Measurements from ENCODE around the gene UBE2V1.
"Not testable (repeated sequence)": the region's sequence is repeated elsewhere in the genome, so short reads cannot be mapped to it uniquely, and the experiment has no call there.

Gene UBE2V1

GRCh38 chr20:50142812-50143211 lies 29.9 kb upstream of the UBE2V1 start:
- Mint-ChIP-seq H3K27me3 (no peaks in the 10 kb centered on the region), H3K4me1 (ENCODE audit: low read depth in 2 of 2) (peaks cover 45 to 50% of the 10 kb centered on the region in 2 donors), H3K4me3 (no peak overlapping the region), H3K27ac (peak overlapping the region in 1 of 2 donors; percentile 60), H3K9me3 (no peaks in the 10 kb centered on the region), H3K36me3 (ENCODE audit: insufficient read depth) (peaks cover 39% of the 10 kb centered on the region)
- ATAC-seq (replicated peaks) (no peak), DNase-seq (no peak)

- H3K4me3 Mint-ChIP-seq, result no peak overlapping the region
- no peak for DNase-seq
- H3K27ac Mint-ChIP-seq, result no peak overlapping the region
- no peaks in the 10 kb centered on the region for H3K9me3 Mint-ChIP-seq
- peaks cover 44 to 47% of the 10 kb centered on the region in 2 donors for H3K4me1 Mint-ChIP-seq (ENCODE audit: low read depth in 2 of 2)
- ATAC-seq (replicated peaks), result no peak
- H3K36me3 Mint-ChIP-seq (ENCODE audit: insufficient read depth), result peaks cover 39% of the 10 kb centered on the region
- H3K27me3 Mint-ChIP-seq, result no peaks in the 10 kb centered on the region
Observed at GRCh38 chr20:50141811-50142561, 29.0 kb upstream of the UBE2V1 start.

- DNase-seq (no peak), ATAC-seq (replicated peaks) (no peak)
- Mint-ChIP-seq H3K27me3 (no peaks in the 10 kb centered on the region), H3K4me1 (ENCODE audit: low read depth in 2 of 2) (peaks cover 36 to 39% of the 10 kb centered on the region in 2 donors), H3K4me3 (no peak overlapping the region), H3K36me3 (ENCODE audit: insufficient read depth) (peaks cover 43% of the 10 kb centered on the region), H3K27ac (peak overlapping the region in 1 of 2 donors; percentile 78), H3K9me3 (no peaks in the 10 kb centered on the region)
Observed at GRCh38 chr20:50141018-50141675, 28.2 kb upstream of the UBE2V1 start.

- H3K9me3 Mint-ChIP-seq, result no peaks in the 10 kb centered on the region
- no peaks in the 10 kb centered on the region for H3K27me3 Mint-ChIP-seq
- no peak for ATAC-seq (replicated peaks)
- H3K4me1 Mint-ChIP-seq (ENCODE audit: low read depth in 2 of 2), result peaks cover 35 to 36% of the 10 kb centered on the region in 2 donors
- H3K36me3 Mint-ChIP-seq (ENCODE audit: insufficient read depth), result peaks cover 42% of the 10 kb centered on the region
- no peak for DNase-seq
- H3K27ac Mint-ChIP-seq, result peak overlapping the region; percentile 13 to 78
- H3K4me3 Mint-ChIP-seq, result no peak overlapping the region
Observed at GRCh38 chr20:50140339-50140859, 27.4 kb upstream of the UBE2V1 start.

DNA sequence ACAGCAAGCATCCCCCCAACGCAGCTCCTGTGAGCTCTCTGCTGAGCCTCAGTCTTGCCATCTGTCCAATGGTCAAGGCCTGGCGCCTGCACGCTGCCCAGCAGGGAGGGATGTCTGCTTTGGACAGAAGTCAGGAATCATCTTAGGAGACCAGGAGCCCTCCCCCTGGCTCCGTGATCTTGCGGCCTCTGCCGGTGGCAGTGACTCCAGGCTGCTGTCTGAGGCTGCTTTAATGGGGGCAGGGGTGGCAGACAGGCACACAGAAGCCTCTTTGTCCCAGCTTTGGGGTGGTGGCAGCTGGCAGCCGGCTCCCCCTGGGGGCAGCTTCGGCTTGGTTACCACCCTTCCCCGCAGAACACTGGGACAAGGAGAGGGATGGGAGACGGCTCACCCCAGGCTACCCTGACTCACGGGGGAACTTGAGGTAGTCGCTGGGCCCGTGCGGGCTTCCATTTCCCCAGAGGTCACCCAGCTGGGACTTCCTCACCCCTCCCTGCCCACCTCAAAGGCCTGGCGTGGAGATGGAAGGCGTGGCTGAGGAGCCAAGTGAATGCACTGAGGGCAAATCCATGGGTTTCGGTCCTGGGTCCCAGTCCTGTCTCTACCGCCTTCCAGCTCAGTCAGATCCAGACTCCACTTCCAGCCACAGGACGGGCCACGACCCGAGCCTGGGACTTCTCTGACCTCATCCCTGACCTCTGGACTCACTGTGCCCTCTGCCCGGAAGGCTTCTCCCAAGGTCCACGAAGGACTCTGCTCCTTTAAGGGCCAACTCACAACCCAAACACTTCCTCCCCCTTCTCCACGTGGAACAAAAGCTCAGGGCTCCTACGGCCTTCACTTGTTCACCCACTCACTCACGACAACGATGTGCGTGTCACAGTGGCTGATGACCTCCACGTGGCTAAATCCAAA lies 25.8 kb upstream of the UBE2V1 start:
- no peak overlapping the region for H3K27ac Mint-ChIP-seq
- no peak for ATAC-seq (replicated peaks)
- no peaks in the 10 kb centered on the region for H3K9me3 Mint-ChIP-seq
- H3K36me3 Mint-ChIP-seq (ENCODE audit: insufficient read depth), result peaks cover 37% of the 10 kb centered on the region
- no peaks in the 10 kb centered on the region for H3K27me3 Mint-ChIP-seq
- H3K4me3 Mint-ChIP-seq, result no peak overlapping the region
- no peak for DNase-seq
- peaks cover 36 to 37% of the 10 kb centered on the region in 2 donors for H3K4me1 Mint-ChIP-seq (ENCODE audit: low read depth in 2 of 2)

- H3K4me3 Mint-ChIP-seq, result no peak overlapping the region
- peaks cover 31% of the 10 kb centered on the region for H3K36me3 Mint-ChIP-seq (ENCODE audit: insufficient read depth)
- no peaks in the 10 kb centered on the region for H3K9me3 Mint-ChIP-seq
- DNase-seq (no peak), ATAC-seq (replicated peaks) (no peak)
- no peaks in the 10 kb centered on the region for H3K27me3 Mint-ChIP-seq
- H3K27ac Mint-ChIP-seq, result no peak overlapping the region
- H3K4me1 Mint-ChIP-seq (ENCODE audit: low read depth in 2 of 2), result peaks cover 33 to 36% of the 10 kb centered on the region in 2 donors
Observed at GRCh38 chr20:50138120-50138478, 25.1 kb upstream of the UBE2V1 start.

DNA sequence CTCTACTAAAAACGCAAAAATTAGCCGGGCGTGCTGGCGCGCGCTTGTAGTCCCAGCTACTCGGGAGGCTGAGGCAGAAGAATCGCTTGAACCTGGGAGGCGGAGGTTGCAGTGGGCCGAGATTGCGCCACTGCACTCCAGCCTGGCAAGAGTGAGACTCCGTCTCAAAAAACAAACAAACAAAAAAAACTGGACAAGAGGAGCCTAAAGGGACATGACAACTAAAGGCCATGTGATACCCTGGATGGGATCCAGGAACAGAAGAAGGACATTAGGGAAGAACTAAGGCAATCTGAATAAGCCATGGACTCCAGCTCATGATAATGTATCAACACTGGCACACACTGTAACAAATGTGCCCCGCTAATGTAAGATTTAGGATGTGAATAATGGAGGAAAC lies 24.8 kb upstream of the UBE2V1 start:
- not testable (repeated sequence) for H3K9me3 Mint-ChIP-seq; ATAC-seq (replicated peaks); DNase-seq; H3K27me3 Mint-ChIP-seq; H3K4me3 Mint-ChIP-seq
- peaks cover 35% of the 10 kb centered on the region for H3K36me3 Mint-ChIP-seq (ENCODE audit: insufficient read depth)
- peaks cover 29 to 32% of the 10 kb centered on the region in 2 donors for H3K4me1 Mint-ChIP-seq (ENCODE audit: low read depth in 2 of 2)
- peak overlapping the region in 1 of 2 donors; percentile 4 for H3K27ac Mint-ChIP-seq

GRCh38 chr20:50136822-50137599 lies 24.1 kb upstream of the UBE2V1 start:
- Mint-ChIP-seq H3K27ac (peak overlapping the region in 1 of 2 donors; percentile 4), H3K36me3 (ENCODE audit: insufficient read depth) (peaks cover 32% of the 10 kb centered on the region), H3K9me3 (no peaks in the 10 kb centered on the region), H3K4me3 (no peak overlapping the region), H3K27me3 (no peaks in the 10 kb centered on the region), H3K4me1 (ENCODE audit: low read depth in 2 of 2) (peaks cover 33 to 34% of the 10 kb centered on the region in 2 donors)
- DNase-seq (no peak), ATAC-seq (replicated peaks) (no peak)

GRCh38 chr20:50135157-50135556 lies 22.2 kb upstream of the UBE2V1 start:
- H3K27me3 Mint-ChIP-seq; DNase-seq; H3K9me3 Mint-ChIP-seq; H3K4me3 Mint-ChIP-seq; ATAC-seq (replicated peaks); H3K27ac Mint-ChIP-seq: not testable (repeated sequence)
- H3K36me3 Mint-ChIP-seq (ENCODE audit: insufficient read depth), result peaks cover 30% of the 10 kb centered on the region
- H3K4me1 Mint-ChIP-seq (ENCODE audit: low read depth in 2 of 2), result peaks cover 26 to 28% of the 10 kb centered on the region in 2 donors

- ATAC-seq (replicated peaks) (no peak), DNase-seq (no peak)
- Mint-ChIP-seq H3K27me3 (no peaks in the 10 kb centered on the region), H3K9me3 (no peaks in the 10 kb centered on the region), H3K27ac (peak overlapping the region in 1 of 2 donors; percentile 60), H3K4me1 (ENCODE audit: low read depth in 2 of 2) (peaks cover 17 to 19% of the 10 kb centered on the region in 2 donors), H3K36me3 (ENCODE audit: insufficient read depth) (peaks cover 27% of the 10 kb centered on the region), H3K4me3 (no peak overlapping the region)
Observed at GRCh38 chr20:50133474-50134217, 20.7 kb upstream of the UBE2V1 start.

DNA sequence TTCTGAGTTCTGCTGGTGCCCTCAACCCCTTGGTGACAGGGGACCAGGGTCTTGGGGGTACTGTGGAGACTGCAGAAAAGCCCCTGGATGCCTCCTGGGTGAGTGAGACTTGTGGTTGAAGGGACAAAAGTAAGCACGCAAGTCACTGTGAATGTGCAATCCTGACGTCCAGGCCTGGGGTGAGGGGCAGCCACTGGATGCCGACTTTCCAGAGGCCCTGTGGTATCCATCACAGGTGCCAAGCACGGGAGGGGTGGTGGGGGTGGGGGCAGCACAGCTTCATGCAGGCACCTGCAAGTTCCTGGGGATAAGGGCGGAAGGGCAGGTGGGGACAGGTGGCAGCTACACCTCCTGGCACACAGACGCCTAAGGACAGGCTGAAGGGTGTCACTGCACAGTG lies 20.1 kb upstream of the UBE2V1 start:
- no peaks in the 10 kb centered on the region for H3K9me3 Mint-ChIP-seq
- H3K27ac Mint-ChIP-seq, result peak overlapping the region in 1 of 2 donors; percentile 20
- ATAC-seq (replicated peaks) (no peak), DNase-seq (no peak)
- peaks cover 15 to 17% of the 10 kb centered on the region in 2 donors for H3K4me1 Mint-ChIP-seq (ENCODE audit: low read depth in 2 of 2)
- H3K27me3 Mint-ChIP-seq, result no peaks in the 10 kb centered on the region
- no peak overlapping the region for H3K4me3 Mint-ChIP-seq
- peaks cover 32% of the 10 kb centered on the region for H3K36me3 Mint-ChIP-seq (ENCODE audit: insufficient read depth)

DNA sequence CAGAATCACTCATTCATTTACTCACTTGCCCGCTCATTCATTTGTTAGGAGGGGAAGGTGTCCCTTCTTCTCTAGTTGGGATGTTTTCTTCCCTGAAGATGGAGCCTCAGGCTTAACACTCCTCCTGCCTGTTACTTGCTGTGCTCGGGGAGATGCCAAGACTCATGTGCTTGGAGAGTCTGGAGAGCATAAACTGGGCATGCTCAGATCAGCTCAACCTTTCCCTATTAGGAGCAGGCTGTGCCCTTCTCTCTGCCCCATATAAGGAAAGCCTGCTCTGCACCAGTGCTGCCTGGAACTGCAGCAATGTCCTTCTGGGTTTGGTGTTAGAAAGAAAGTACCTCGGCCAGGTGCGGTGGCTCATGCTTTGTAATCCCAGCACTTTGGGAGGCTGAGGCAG lies 18.0 kb upstream of the UBE2V1 start:
- H3K9me3 Mint-ChIP-seq, result no peaks in the 10 kb centered on the region
- no peak overlapping the region for H3K4me3 Mint-ChIP-seq
- no peaks in the 10 kb centered on the region for H3K27me3 Mint-ChIP-seq
- peaks cover 42% of the 10 kb centered on the region for H3K36me3 Mint-ChIP-seq (ENCODE audit: insufficient read depth)
- no peak for ATAC-seq (replicated peaks)
- no peak for DNase-seq
- H3K4me1 Mint-ChIP-seq (ENCODE audit: low read depth in 2 of 2), result peaks cover 9 to 15% of the 10 kb centered on the region in 2 donors
- no peak overlapping the region for H3K27ac Mint-ChIP-seq
